ENCODE results near the gene OR2G3. TPM values are rescaled to one million over a fixed set of nuclear protein-coding genes. Genes with fewer than 3 reads are reported as not detected.

Gene OR2G3
- total and polyA plus RNA-seq, 9 of the 15 experiments (the other 6 are each of a cell fraction or from before 2014, with no cell fraction given), result not detected

DNA sequence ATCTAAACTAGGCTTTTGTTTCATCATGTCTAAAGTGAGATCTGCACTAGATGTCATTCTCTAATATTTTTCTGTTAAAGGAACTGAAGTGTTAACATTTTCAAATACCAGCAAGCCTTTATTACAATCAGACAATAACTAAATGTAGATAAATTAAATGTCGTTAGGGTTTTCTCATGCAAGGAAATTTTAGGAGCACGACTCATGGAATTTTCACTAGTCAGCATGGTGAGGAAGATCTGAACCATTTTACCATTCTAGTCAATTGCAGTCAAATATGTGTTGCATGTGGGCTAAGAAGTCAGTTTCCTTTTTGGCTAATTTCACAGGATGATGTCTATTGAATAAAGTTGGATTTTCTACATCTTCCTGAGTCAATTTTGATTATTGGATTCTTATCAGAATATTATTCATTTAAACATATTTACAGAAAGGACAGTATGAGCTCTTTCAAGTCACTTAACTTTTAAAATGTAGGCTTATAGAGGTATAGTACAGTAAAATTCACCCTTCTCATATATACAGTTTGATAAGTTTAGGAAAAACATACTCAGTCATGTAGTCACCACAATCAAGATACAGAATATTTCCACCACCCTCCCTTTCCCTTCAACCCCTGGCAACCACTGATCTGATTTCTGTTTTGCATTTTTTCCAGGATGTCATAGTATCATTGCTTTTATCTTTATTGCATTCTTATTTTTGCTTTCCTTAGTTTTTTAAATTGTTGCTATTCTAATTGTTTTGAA, 47.3 kb upstream of the OR2G3 start (continued):
- TF ChIP-seq, protein P1, sequence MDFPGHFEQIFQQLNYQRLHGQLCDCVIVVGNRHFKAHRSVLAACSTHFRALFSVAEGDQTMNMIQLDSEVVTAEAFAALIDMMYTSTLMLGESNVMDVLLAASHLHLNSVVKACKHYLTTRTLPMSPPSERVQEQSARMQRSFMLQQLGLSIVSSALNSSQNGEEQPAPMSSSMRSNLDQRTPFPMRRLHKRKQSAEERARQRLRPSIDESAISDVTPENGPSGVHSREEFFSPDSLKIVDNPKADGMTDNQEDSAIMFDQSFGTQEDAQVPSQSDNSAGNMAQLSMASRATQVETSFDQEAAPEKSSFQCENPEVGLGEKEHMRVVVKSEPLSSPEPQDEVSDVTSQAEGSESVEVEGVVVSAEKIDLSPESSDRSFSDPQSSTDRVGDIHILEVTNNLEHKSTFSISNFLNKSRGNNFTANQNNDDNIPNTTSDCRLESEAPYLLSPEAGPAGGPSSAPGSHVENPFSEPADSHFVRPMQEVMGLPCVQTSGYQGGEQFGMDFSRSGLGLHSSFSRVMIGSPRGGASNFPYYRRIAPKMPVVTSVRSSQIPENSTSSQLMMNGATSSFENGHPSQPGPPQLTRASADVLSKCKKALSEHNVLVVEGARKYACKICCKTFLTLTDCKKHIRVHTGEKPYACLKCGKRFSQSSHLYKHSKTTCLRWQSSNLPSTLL (IDR thresholded peaks at IDR 0.05), result no peak
- no peak for TF ChIP-seq ZNF282 (CRISPR knock-in tag; IDR thresholded peaks at IDR 0.05)
- TF ChIP-seq ZNF766 (CRISPR knock-in tag; conservative IDR thresholded peaks at IDR 0.05), result no peak
- no peak for TF ChIP-seq ZNF184 (CRISPR knock-in tag; IDR thresholded peaks at IDR 0.05)
- TF ChIP-seq POLR3A (IDR thresholded peaks at IDR 0.05; ENCODE audit: borderline replicate concordance, extremely low read depth, insufficient read depth, insufficient read length), result no peak
- no peak for TF ChIP-seq ESRRA (IDR thresholded peaks at IDR 0.05; ENCODE audit: borderline replicate concordance, low read depth)
- no peak for TF ChIP-seq ELF4 (CRISPR knock-in tag; IDR thresholded peaks at IDR 0.05)
- TF ChIP-seq NUFIP1 (IDR thresholded peaks at IDR 0.05; ENCODE audit: partially characterized antibody), result no peak
- no peak for TF ChIP-seq ZNF408 (CRISPR knock-in tag; IDR thresholded peaks at IDR 0.05; ENCODE audit: low read depth)
- TF ChIP-seq ILF3 (IDR thresholded peaks at IDR 0.05; ENCODE audit: borderline replicate concordance), result no peak
- no peak for TF ChIP-seq HDAC3 (IDR thresholded peaks at IDR 0.05; ENCODE audit: borderline replicate concordance, partially characterized antibody)
- TF ChIP-seq RB1 (IDR thresholded peaks at IDR 0.05; ENCODE audit: low read depth), result no peak
